ENCODE results near the gene KCNK4.

GRCh38 chr11:64291752-64292459, 804 bp downstream of the KCNK4 start:
- TF ChIP-seq CHD2 (IDR thresholded peaks at IDR 0.05; ENCODE audit: low read length, partially characterized antibody): no peak
- no peak for TF ChIP-seq RAD21 (conservative IDR thresholded peaks at IDR 0.05 in 1 of 2, IDR thresholded peaks at IDR 0.05 in 1 of 2)

Measured in A549 (cell line).